IPS DF 6.9 (cell line): ENCODE data around the gene SLC10A3.

Experiments
- DNase-seq: peaks from one replicate; pipeline ENCODE4 v3.0.0-alpha.2; 2013; ENCODE audit warnings: low read depth, low spot score
- H3K27ac ChIP-seq: one replicate; pipeline ENCODE4 v1.5.1; 2013; ENCODE audit warnings: low read length, control low read depth
- H3K27me3 ChIP-seq: 2 replicates; pipeline ENCODE4 v1.6.1; 2013; ENCODE audit warnings: mild to moderate bottlenecking, low read length; ENCODE audit not compliant: control insufficient read depth, insufficient read depth
- H3K36me3 ChIP-seq: 2 replicates; pipeline ENCODE4 v1.6.1; 2013; ENCODE audit warnings: low read length; ENCODE audit not compliant: control insufficient read depth, insufficient read depth
- H3K4me1 ChIP-seq: 2 replicates; pipeline ENCODE4 v1.6.1; 2013; ENCODE audit warnings: low read length; ENCODE audit not compliant: control insufficient read depth, insufficient read depth
- H3K4me3 ChIP-seq: 2 replicates; pipeline ENCODE4 v1.5.1; 2013; ENCODE audit warnings: mild to moderate bottlenecking, low read length
- H3K9me3 ChIP-seq: 2 replicates; pipeline ENCODE4 v1.6.1; 2013; ENCODE audit warnings: low read length, inconsistent platforms; ENCODE audit not compliant: control insufficient read depth, insufficient read depth
- WGBS: extraction: QIAGEN DNeasy Blood & Tissue Kit; methylation state at CpG from one replicate; pipeline ENCODE4 v1.1.7; 2013; ENCODE audit warnings: mixed read lengths, missing lambda C conversion rate; ENCODE audit not compliant: insufficient read length, insufficient coverage; 5-methylcytosine and 5-hydroxymethylcytosine counted together

Gene SLC10A3

GRCh38 chrX:154441564-154441963 is 48.9 kb downstream of the SLC10A3 start:
- DNase-seq = no peak
- Histone ChIP-seq H3K9me3 (no peaks in the 10 kb centered on the region), H3K27me3 (no peaks in the 10 kb centered on the region), H3K4me1 (peaks cover 2% of the 10 kb centered on the region; the same call in 1 of the 2 replicates), H3K4me3 (no peak overlapping the region), H3K27ac (no peak overlapping the region), H3K36me3 (peaks cover 17% of the 10 kb centered on the region)
- no CpG with 5 or more reads among the region's 11 CpGs for WGBS

GRCh38 chrX:154440623-154441357 is 49.6 kb downstream of the SLC10A3 start:
- Histone ChIP-seq H3K9me3 (no peaks in the 10 kb centered on the region), H3K36me3 (peaks cover 17% of the 10 kb centered on the region), H3K27me3 (no peaks in the 10 kb centered on the region), H3K4me3 (no peak overlapping the region), H3K27ac (no peak overlapping the region), H3K4me1 (peaks cover 2% of the 10 kb centered on the region; the same call in 1 of the 2 replicates)
- WGBS = no CpG with 5 or more reads among the region's 17 CpGs
- DNase-seq = no peak

GRCh38 chrX:154439841-154440240 is 50.6 kb downstream of the SLC10A3 start:
- no peaks in the 10 kb centered on the region for H3K9me3 ChIP-seq
- H3K36me3 ChIP-seq = peaks cover 20% of the 10 kb centered on the region
- WGBS = no CpG with 5 or more reads among the region's 18 CpGs
- DNase-seq = no peak
- H3K27ac ChIP-seq = no peak overlapping the region
- H3K4me3 ChIP-seq = no peak overlapping the region
- H3K27me3 ChIP-seq = no peaks in the 10 kb centered on the region
- peaks cover 2% of the 10 kb centered on the region; the same call in 1 of the 2 replicates for H3K4me1 ChIP-seq

- DNase-seq = no peak
- Histone ChIP-seq H3K36me3 (peaks cover 26% of the 10 kb centered on the region), H3K27me3 (no peaks in the 10 kb centered on the region), H3K4me1 (no peaks in the 10 kb centered on the region), H3K4me3 (peak overlapping the region; percentile 97; the same call in 1 of the 2 replicates), H3K9me3 (no peaks in the 10 kb centered on the region), H3K27ac (no peak overlapping the region)
- WGBS = no CpG with 5 or more reads among the region's 28 CpGs
Measured at GRCh38 chrX:154437971-154438893, 52.2 kb downstream of the SLC10A3 start.
